ENCODE results near the gene DAB1.

Gene DAB1

DNA sequence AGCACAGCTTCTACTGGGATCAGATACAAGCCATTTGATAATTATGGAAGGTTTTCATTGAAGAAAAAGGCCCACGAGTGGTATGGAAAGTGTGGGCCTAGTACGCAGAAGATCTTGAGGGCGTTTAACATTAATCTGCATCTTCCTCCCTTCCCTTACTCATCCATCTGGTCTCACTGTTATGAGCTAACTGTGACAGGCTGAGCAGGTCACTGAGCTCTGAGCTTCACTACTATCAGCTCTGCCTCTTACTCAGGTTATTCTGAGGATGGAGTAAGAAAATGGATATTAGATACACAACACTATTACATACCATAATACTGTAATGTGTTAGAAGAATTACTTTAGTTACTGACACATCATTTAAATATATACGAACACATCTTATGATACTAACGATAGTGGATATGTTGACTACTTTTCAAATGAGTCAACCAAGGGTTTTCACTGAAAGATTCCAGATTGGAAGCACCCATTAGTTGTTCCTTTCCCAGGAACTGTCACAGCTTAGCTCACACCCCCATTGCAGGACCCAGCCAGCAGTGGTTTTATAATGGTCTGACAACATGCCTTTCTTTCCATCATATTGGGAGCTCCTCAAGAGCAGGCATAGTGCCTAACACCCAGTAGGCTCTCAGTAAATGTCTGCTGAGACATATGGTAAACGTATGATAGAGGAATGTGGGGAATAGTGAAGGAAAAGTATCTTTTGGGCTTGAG, 360.3 kb downstream of the DAB1 start:
- DNase-seq: no peak

GRCh38 chr1:57061369-57061768, 362.5 kb downstream of the DAB1 start:
- no peak for DNase-seq

- DNase-seq: no peak
Observed at GRCh38 chr1:57060451-57060850, 363.4 kb downstream of the DAB1 start.

DNA sequence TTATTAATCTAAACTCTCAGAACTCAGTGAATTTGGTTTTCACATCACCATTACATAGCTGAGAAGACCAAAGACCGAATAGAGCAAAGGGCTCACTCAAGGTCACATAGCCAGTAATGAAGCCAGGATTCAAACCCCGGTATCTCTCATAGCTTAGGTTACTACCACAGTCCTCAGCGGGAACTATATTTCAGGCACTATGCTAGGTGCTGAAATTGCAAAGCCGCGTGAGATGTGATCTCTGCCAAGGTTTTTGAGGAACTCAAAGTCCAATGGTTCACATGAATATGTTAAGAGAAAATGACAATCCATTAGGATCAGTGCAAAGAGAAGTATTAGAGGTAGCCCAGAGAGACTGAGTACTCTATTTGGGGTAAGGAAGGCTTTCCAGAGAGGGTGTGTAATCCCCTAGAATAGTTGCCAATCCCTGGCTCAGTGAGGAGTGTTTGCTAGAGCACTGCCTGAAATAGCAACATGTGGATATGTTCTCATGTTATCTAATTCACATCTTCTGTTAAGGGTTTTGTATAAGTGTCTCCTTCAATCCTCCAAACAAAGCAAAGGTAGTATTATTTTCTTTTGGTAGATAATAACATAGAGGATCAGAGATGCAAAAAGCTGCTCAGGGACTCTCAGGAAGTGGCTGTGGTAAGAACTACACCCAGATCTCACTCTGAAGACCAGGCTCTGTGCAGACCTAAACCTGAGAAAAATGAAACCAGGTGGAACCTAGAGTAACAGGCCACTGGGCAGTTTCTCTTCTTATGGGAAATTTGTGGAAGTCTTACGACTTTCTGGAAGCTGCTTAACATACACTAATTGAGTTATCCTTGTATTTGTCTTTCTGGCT, 365.0 kb downstream of the DAB1 start:
- DNase-seq: no peak

DNA sequence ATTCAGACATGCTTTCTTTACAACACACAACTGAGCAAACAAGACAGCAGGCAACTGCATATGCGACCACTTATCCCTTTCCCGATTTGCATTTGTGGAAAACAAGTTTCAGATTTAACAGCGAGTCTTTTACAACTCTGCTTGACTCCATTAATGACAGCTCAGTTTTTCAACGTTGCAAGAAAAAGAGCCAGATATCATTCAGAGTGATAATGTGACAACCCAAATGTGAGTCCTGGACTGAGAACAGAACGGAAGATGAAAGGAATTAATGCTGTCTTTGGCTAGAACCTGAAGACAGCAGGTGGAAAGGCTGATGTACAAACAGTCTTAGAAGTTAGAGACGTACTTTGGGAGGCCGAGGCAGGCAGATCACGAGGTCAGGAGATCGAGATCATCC, 375.0 kb downstream of the DAB1 start:
- DNase-seq: no peak

DNA sequence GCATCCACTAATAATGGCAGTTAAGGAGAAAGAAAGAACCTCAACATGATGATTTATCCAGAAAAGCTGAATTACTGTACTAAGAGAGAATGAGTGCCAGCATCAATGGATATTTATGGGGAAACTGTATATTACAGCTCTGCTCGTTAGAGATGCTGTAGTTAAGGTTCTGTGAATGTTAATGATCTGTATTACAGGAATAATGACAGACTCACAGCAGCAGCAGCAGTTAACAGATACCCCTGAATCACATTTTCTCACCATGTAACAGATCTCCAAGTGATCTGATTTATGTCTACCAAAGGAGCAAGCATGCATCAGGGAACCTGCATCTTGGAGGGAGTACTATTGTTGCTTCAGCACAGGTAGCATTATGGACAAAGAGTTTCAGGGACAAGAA, 377.4 kb downstream of the DAB1 start:
- DNase-seq: no peak

DNA sequence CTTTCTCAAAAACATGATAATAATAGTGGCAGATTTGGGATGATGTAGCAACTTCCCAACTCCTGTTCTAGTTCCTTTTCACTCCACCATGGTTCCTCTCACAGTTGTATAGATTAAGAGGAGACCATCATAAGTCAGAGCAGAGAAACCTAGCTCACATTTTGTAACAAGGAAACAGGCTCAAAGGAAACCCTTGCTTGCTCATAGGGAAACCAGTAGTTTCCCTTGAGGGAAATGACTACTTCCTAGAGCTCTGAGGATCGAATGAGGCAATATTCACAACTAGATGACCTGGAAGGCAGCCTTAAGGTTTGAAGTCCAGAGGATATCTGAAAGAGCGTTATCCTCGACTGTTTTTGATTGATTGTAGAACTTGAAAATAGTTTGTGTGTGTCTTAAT, 382.0 kb downstream of the DAB1 start:
- no peak for DNase-seq

DNA sequence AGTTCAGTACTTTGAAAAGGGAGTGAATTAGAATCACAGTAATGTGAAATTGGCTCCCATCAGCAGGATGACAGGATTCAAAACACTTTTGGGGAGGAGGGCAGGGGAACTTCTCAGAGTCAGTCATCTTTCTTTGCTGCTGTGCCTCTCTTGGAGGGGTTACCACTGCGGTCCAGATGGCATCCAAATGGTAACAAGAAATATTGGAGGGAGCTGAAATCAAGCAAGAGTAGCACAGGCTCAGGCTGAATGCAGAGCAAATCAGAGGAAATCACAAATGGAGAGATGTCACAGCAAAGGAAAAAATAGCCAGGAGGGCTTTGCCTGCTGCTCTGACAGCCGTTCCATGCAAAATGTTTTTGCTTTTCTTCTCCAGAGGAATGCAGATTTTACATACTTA, 383.0 kb downstream of the DAB1 start:
- DNase-seq: no peak

DNA sequence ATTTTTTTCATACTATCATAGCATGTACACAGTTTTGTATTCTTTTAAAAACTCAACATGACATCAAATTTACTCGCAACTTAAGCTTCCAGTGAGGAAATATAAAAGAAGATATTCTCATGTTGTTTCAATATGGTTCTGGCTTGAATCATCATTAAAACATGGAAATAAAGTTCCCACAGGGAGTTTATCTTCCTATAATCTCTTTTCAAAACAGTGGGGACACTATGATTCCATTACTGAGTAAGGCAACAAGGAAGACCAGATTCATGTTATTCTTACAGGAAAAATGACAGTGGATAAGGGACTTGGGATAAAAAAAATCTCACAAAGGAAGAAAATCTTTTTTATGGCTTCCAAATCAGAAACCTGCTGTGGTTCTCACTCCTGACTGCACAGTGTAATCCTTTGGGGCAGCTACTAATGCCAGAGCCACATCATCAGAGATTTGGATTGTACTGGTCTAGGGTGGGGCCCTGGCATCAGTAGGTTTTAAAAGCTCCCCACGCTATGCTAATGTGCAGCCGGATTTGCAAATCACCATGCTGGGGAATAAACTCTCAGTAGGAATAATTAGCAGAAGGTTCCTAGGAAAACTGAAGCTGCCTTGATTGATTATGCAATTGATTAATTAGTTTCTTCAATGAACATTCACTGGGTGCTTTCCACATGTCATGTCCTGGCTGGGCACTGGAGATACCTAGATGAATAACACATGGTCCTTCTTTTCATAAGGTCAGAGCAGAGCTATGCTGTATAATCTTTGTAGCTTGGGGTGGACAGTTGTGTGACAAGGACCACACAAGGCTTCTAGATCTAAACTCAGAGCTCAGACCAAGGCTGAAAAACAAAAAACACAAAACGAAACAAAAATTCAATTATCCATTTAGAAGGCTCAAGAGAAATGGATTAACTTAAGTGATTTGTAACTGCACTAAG, 386.9 kb downstream of the DAB1 start:
- DNase-seq: no peak

DNA sequence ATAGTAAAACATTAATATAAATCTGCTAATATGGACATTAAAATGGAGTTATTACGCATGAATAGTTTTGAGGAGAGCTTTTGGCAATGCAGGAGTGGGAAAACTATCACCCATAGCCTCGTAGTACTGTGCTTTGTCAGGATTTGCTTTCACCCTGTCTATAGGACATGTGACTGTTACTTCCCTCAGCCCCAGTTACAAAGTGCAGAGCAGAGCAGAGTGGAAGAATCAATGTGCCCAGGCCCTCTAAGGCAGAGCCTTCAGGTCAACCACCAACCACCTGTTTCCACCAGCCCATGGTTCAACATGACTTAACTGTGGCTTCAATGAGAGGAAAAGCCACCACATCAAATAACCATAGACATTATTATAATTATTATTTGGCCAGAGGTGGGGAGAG, 389.1 kb downstream of the DAB1 start:
- DNase-seq: no peak

- no peak for DNase-seq
Observed at GRCh38 chr1:57033222-57034001, 390.4 kb downstream of the DAB1 start.

DNA sequence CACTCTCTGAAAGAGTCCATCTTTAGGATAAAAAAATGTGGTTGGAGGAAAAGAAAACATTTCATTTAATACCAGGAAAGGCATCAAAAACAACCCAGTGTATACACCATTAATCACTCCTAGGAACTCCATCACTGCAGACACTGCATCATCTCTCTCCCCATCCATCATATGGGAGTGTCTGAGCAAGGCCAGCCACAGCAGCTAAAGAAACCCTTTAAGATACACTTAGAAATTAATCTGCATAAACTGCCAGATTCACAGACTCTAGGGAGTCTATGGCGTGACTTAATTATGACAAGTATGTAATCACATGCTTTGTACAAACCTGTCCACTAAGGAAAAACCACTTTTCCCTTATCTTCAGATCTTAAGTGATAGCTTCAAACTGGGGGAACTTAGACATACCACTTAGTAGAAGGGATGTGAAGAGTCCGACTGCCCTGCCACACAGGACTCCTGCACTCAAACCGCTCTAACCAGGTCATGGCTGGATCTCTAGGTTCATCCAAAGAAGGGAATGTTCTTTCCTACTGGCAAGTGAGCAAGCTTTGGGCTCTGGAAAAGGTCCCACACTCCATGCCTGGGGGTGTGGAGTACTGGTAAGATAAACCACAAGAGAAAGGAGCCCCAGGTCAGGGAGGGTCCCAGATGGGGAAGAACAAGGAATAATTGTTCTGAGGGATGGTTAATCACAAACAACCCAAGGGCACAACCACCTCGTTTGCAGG, 397.1 kb downstream of the DAB1 start:
- DNase-seq: no peak

- DNase-seq: no peak
Observed at GRCh38 chr1:57024855-57025254, 399.0 kb downstream of the DAB1 start.

DNA sequence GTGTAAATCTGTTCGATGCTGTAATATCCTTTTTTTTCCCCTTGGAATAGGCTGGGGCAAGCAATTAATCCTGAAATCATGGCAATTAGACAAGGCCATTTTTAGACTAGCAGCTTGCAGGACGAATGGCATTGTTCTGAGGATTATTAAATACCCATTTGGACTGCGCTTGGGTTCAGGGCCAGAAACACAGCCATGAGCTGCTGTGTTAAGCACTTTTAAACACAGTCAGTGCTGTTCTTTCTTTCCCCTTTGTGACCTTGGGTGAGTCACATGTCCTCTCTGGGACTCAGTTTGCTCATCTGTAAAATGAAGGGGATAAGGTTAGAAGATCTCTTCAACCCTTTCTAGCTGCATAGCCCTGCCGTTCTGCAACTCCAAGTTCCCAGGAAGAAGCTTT, 399.4 kb downstream of the DAB1 start:
- no peak for DNase-seq

DNA sequence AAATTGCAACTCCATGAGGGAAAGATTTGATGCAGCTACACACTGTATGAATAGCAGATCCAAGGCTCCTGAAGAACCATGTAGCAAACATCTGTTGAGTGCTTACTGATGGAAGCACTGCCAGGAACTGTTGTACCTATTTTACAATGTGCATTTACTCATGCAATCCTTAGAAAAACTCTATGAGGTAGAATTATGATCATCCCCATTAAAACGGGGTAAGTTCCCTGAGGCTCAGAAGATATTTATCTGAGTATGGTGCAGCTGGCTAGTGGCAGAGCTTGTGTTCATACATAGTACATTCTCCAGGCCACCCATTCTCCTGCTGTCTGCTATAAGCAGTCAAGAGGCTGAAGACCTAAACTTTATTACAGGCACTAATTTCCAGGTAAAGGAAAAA, 403.6 kb downstream of the DAB1 start:
- DNase-seq: no peak

DNA sequence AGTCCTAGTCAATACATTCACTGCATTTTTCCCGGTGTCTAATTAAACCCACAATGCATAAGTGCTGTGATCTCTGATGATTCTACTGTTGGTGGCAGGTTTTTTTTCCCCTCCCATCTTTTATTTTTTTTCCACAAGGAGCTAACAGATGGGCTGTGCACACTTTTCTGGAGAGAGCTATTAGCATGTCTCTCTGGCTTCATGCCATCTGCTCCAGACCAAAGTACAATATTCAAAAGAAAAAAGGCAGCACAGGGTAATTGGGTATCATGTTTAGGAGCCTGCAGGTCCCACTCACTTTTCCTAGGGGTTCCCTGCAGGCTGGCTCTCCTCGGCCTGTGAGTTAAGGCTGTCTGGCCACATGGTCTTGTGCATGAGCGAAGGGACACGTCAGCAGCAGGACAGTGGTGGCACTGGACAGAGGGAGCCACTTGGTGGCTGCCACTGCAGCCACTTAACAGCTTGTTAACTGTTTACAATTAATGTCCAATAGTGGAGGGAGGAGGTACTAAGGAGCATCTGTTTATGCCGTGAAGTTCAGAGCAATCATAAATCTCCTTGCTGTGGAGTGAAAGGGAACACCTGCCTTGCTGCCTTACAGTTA, 404.5 kb downstream of the DAB1 start:
- DNase-seq: no peak

GRCh38 chr1:57018119-57018518, 405.7 kb downstream of the DAB1 start:
- no peak for DNase-seq

DNA sequence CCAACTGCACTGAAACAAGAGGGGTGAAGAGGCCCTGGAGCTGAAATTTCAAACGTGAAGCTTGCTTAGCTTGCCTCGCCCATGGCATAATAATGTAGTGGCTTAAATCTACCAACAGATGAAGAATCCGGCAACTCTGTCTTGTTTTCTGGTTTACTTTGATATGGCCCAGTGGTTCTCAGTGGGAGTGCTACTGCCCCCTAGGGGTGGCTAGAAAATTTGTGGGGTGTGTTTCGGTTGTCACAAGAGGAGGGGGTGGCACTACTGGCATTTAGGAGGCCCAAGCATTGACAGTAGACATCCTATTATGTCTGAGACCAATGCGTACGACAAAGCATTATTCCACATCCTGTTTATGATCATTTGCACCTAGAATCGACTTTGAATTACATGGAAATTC, 406.1 kb downstream of the DAB1 start:
- no peak for DNase-seq

GRCh38 chr1:57017200-57017599, 406.7 kb downstream of the DAB1 start:
- no peak for DNase-seq

GRCh38 chr1:57015071-57015470, 408.8 kb downstream of the DAB1 start:
- no peak for DNase-seq

GRCh38 chr1:57013522-57013921, 410.3 kb downstream of the DAB1 start:
- DNase-seq: no peak
